HepG2 (cell line): ENCODE results near the gene HTATIP2. TPM values are rescaled to one million over a fixed set of nuclear protein-coding genes. Genes with fewer than 3 reads are reported as not detected.

Experiments used
- ATAC-seq: fragments of 200-7000 bp; cut with Tn5 transposase; 3 replicates; pipeline ENCODE4 v1.9.1; 2020; ENCODE audit warnings: mild to moderate bottlenecking, moderate library complexity
- BruUV-seq: library from RNA; stranded (reverse); fragments of 400-500 nt; replicated peaks from 2 replicates; lab custom pipeline; 2021; lab: Mats Ljungman, UMichigan
- CTCF ChIA-PET: fragments of 300-600 bp; formaldehyde crosslinking; extraction: SDS; loops from one replicate; lab custom pipeline; 2021; ENCODE audit warnings: low total read pairs, inconsistent platforms, low intra/inter-chr PET ratio; lab: Yijun Ruan, JAX
- POLR2A ChIA-PET: fragments of 350-600 bp; sonication (Branson Sonifier 250); formaldehyde crosslinking; loops from one replicate; lab custom pipeline; 2020; ENCODE audit warnings: antibody characterized with exemption, inconsistent platforms; lab: Yijun Ruan, JAX
- DNase-seq: peaks from one replicate; pipeline ENCODE4 v3.0.0-alpha.2; 2015; ENCODE audit warnings: low spot score
- FAIRE-seq: peaks from 3 replicates; lab custom pipeline; 2011; peaks lifted over from hg19 to GRCh38; lab: Jason Lieb, UNC
- H2AFZ ChIP-seq: one replicate; pipeline ENCODE4 v1.6.1; 2011; ENCODE audit warnings: low read length, inconsistent platforms
- H3K27ac ChIP-seq: fragments of 300-600 bp; 3 replicates; pipeline ENCODE4 v1.8.0; 2011; ENCODE audit warnings: mixed run types, mild to moderate bottlenecking, mixed read lengths, low read length, inconsistent platforms; ENCODE audit not compliant: insufficient read depth; ENCODE audit errors: extremely low read length
- H3K27me3 ChIP-seq, 2 experiments: fragments of 200-600 bp in 1 of 2; 2 replicates in 1 of 2; 3 replicates in 1 of 2; pipeline versions ENCODE4 v1.6.0 to v1.8.0; 2011; ENCODE audit warnings: low read length in 2 of 2, mild to moderate bottlenecking in 2 of 2, moderate library complexity in 2 of 2, inconsistent platforms in 1 of 2; ENCODE audit not compliant: insufficient read depth in 2 of 2, control insufficient read depth in 1 of 2
- H3K36me3 ChIP-seq, 2 experiments: fragments of 200-600 bp in 1 of 2; replicated peaks in 1 of 2; 2 replicates in 1 of 2; 3 replicates in 1 of 2; pipeline versions ENCODE4 v1.5.1 to v1.8.0; 2011; ENCODE audit warnings: low read length in 2 of 2, inconsistent platforms in 1 of 2; ENCODE audit not compliant: insufficient read depth in 2 of 2, control insufficient read depth in 1 of 2
- H3K4me1 ChIP-seq: 2 replicates; pipeline ENCODE4 v1.5.1; 2012; ENCODE audit warnings: low read length, inconsistent platforms; ENCODE audit not compliant: insufficient read depth
- H3K4me2 ChIP-seq: 2 replicates; pipeline ENCODE4 v1.6.0; 2011; ENCODE audit warnings: low read depth, low read length, inconsistent platforms
- H3K4me3 ChIP-seq, 3 experiments: fragments of 200-600 bp in 1 of 3; sonication (generic), shearing (Covaris generic) in 1 of 3; replicated peaks in 1 of 3; 2 replicates each; pipeline ENCODE4 v1.5.1; 2011 to 2016; ENCODE audit warnings: low read length in 3 of 3, inconsistent platforms in 2 of 3, low read depth in 2 of 3, mild to moderate bottlenecking in 2 of 3, control low read depth in 1 of 3, mixed read lengths in 1 of 3; ENCODE audit not compliant: insufficient read depth in 1 of 3
- H3K79me2 ChIP-seq: one replicate; pipeline ENCODE4 v1.6.1; 2011; ENCODE audit warnings: low read length, inconsistent platforms; ENCODE audit not compliant: insufficient read depth
- H3K9ac ChIP-seq: 2 replicates; pipeline ENCODE4 v1.6.0; 2011; ENCODE audit warnings: mild to moderate bottlenecking, low read depth, low read length, inconsistent platforms; ENCODE audit not compliant: insufficient read depth
- H3K9me3 ChIP-seq: 2 replicates; pipeline ENCODE4 v1.5.1; 2012; ENCODE audit warnings: mild to moderate bottlenecking, low read length
- H4K20me1 ChIP-seq: 2 replicates; pipeline ENCODE4 v1.6.0; 2011; ENCODE audit warnings: inconsistent platforms, mild to moderate bottlenecking, low read length, moderate library complexity; ENCODE audit not compliant: insufficient read depth
- ARNT2 ChIP-seq: sonication (generic); formaldehyde crosslinking; IDR thresholded peaks from 2 replicates; pipeline ENCODE4 v1.8.0; 2022; ENCODE audit warnings: mild to moderate bottlenecking, low read depth, missing genetic modification reagents, moderate library complexity
- EEA1 ChIP-seq: sonication (generic); formaldehyde crosslinking; IDR thresholded peaks from 2 replicates; pipeline ENCODE4 v1.5.1; 2020; ENCODE audit warnings: mild to moderate bottlenecking, missing genetic modification reagents, borderline replicate concordance
- ELF1 ChIP-seq: sonication (generic); formaldehyde crosslinking; IDR thresholded peaks from 2 replicates; pipeline ENCODE4 v1.4.0; 2020; ENCODE audit warnings: missing genetic modification reagents
- IRF1 ChIP-seq: sonication (generic); formaldehyde crosslinking; IDR thresholded peaks from 2 replicates; pipeline ENCODE4 v1.4.0; 2020; ENCODE audit warnings: low read depth, mild to moderate bottlenecking, missing genetic modification reagents
- IRF2 ChIP-seq: IDR thresholded peaks from 2 replicates; pipeline ENCODE4 v1.6.1; 2018; ENCODE audit warnings: missing genetic modification reagents, missing compliant biosample characterization
- NFATC3 ChIP-seq: sonication (generic); formaldehyde crosslinking; IDR thresholded peaks from 2 replicates; pipeline ENCODE4 v1.5.1; 2020; ENCODE audit warnings: mild to moderate bottlenecking, missing genetic modification reagents
- NFYB ChIP-seq: sonication (generic); formaldehyde crosslinking; IDR thresholded peaks from 2 replicates; pipeline ENCODE4 v1.4.0; 2020; ENCODE audit warnings: missing genetic modification reagents
- NFYC ChIP-seq: IDR thresholded peaks from 2 replicates; pipeline ENCODE4 v1.6.1; 2016; ENCODE audit warnings: missing genetic modification reagents, missing compliant biosample characterization
- PAF1 ChIP-seq: IDR thresholded peaks from 2 replicates; pipeline ENCODE4 v1.6.1; 2016; ENCODE audit warnings: missing genetic modification reagents, missing compliant biosample characterization
- RAD51 ChIP-seq: fragments of 450-650 bp; IDR thresholded peaks from 2 replicates; pipeline ENCODE4 v1.6.1; 2016; ENCODE audit warnings: borderline replicate concordance
- SAP130 ChIP-seq: IDR thresholded peaks from 2 replicates; pipeline ENCODE4 v1.6.1; 2016; ENCODE audit warnings: low read depth
- TCF7L2 ChIP-seq: IDR thresholded peaks from 2 replicates; pipeline ENCODE4 v1.6.1; 2011; ENCODE audit warnings: mild to moderate bottlenecking, low read depth, low read length, moderate library complexity
- USF2 ChIP-seq, 2 experiments: sonication (generic) in 1 of 2; formaldehyde crosslinking in 1 of 2; IDR thresholded peaks; 2 replicates each; pipeline versions ENCODE4 v1.5.1 to v1.6.1; 2011 to 2020; ENCODE audit warnings: borderline replicate concordance in 1 of 2, low read depth in 1 of 2, low read length in 1 of 2, mild to moderate bottlenecking in 1 of 2, missing genetic modification reagents in 1 of 2, moderate library complexity in 1 of 2
- ZNF12 ChIP-seq: sonication (generic); formaldehyde crosslinking; IDR thresholded peaks from 2 replicates; pipeline ENCODE4 v1.5.0; 2020; ENCODE audit warnings: missing genetic modification reagents
- ZNF143 ChIP-seq: sonication (generic); formaldehyde crosslinking; IDR thresholded peaks from 2 replicates; pipeline ENCODE4 v1.4.0; 2020; ENCODE audit warnings: missing genetic modification reagents
- ZNF382 ChIP-seq: sonication (generic); formaldehyde crosslinking; IDR thresholded peaks from 2 replicates; pipeline ENCODE4 v1.5.0; 2020; ENCODE audit warnings: missing genetic modification reagents, mild to moderate bottlenecking, borderline replicate concordance
- ZNF879 ChIP-seq: sonication (generic); formaldehyde crosslinking; IDR thresholded peaks from 2 replicates; pipeline ENCODE4 v1.8.1; 2023; ENCODE audit warnings: missing genetic modification reagents
- WGBS: methylation state at CpG from one replicate; pipeline ENCODE4 v1.1.6; 2017; ENCODE audit warnings: low lambda C conversion rate; 5-methylcytosine and 5-hydroxymethylcytosine counted together
- in situ Hi-C: cut with HindIII; loops from 2 replicates; pipeline ENCODE4 v1.10.0; 2017; ENCODE audit warnings: low pct_unique_long_range_greater_than_20kb; ENCODE audit not compliant: extremely low pct_ligation_motif_present
- intact Hi-C: fragments of 100-400 bp; cut with micrococcal nuclease; formaldehyde crosslinking; loops from one replicate; pipeline ENCODE4 v1.10.0; 2022; ENCODE audit not compliant: unreplicated experiment
- polyA plus RNA-seq, 8 experiments: library from polyadenylated mRNA; depleted of rRNA in 3 of 8; stranded (reverse) in 7 of 8; unstranded in 1 of 8; fragments of >200 nt; fragmentation: Illumina TruSeq in 4 of 8; extraction: Trizol in 4 of 8; gene quantifications; 2 replicates each; pipeline versions ENCODE4 v1.2.1 to v1.2.3, GENCODE V29; 2011 to 2016; ENCODE audit warnings: low read depth in 4 of 8, missing spikeins in 1 of 8, mixed read lengths in 1 of 8; ENCODE audit not compliant: insufficient read depth in 1 of 8
- total RNA-seq, 5 experiments: library from RNA; depleted of rRNA; stranded (reverse); fragments of >200 nt; fragmentation: Illumina TruSeq; extraction: Trizol; gene quantifications; 2 replicates each; pipeline ENCODE4 v1.2.3, GENCODE V29; 2016; ENCODE audit warnings: low read depth in 1 of 5

HTATIP2 gene
- total and polyA plus RNA-seq, 2 of the 13 experiments (the other 11 are each of a cell fraction or from before 2014, with no cell fraction given): not detected

- H3K79me2 ChIP-seq: no peaks in the 10 kb centered on the region
- intact Hi-C loops: loop anchor here (10.0 kb wide), 1 partner anchor 452 kb away; no protein-coding TSS in a partner anchor
- H2AFZ ChIP-seq: peak overlapping the region; percentile 17
- ATAC-seq: no peak
- ChIA-PET CTCF (no interaction called here), POLR2A (no interaction called here)
- no TSS peak for BruUV-seq
- WGBS: 52% methylated on average over 1 of the region's 1 CpG
- H3K4me2 ChIP-seq: no peak overlapping the region
- H3K9me3 ChIP-seq: no peaks in the 10 kb centered on the region
- H3K27ac ChIP-seq: no peak overlapping the region
- H4K20me1 ChIP-seq: no peaks in the 10 kb centered on the region
- no peak for TF ChIP-seq SAP130 (CRISPR knock-in tag)
- no peak for TF ChIP-seq NFATC3
- TF ChIP-seq ZNF382 (CRISPR knock-in tag): no peak
- TF ChIP-seq TCF7L2: no peak
- TF ChIP-seq EEA1 (CRISPR knock-in tag): no peak
- TF ChIP-seq ZNF879 (CRISPR knock-in tag): no peak
- no peak for DNase-seq
- in situ Hi-C loops: loop anchor here (10.0 kb wide), 1 partner anchor 412 kb away; no protein-coding TSS in a partner anchor
- H3K4me1 ChIP-seq: peaks cover 53% of the 10 kb centered on the region
- H3K36me3 ChIP-seq: no peaks in the 10 kb centered on the region
- FAIRE-seq: no peak
- no peak overlapping the region for H3K9ac ChIP-seq
- no peaks in the 10 kb centered on the region for H3K27me3 ChIP-seq
- H3K4me3 ChIP-seq: no peak overlapping the region
Measured at GRCh38 chr11:20357150-20357549, 6.4 kb upstream of the HTATIP2 start.

- H2AFZ ChIP-seq: peak overlapping the region; percentile 24
- H3K9me3 ChIP-seq: no peaks in the 10 kb centered on the region
- DNase-seq (peak; percentile 53), FAIRE-seq (peak; percentile 28), ATAC-seq (peak; percentile 49)
- H4K20me1 ChIP-seq: no peaks in the 10 kb centered on the region
- no peaks in the 10 kb centered on the region for H3K36me3 ChIP-seq
- POLR2A ChIA-PET: interaction anchor here (1.4 kb wide), 1 partner anchor 8 kb away, joined by 3 read pairs; no protein-coding TSS in a partner anchor
- WGBS: 25% methylated on average over 7 of the region's 7 CpGs
- H3K27ac ChIP-seq: no peak overlapping the region
- peaks cover 34% of the 10 kb centered on the region for H3K4me1 ChIP-seq
- BruUV-seq: no TSS peak
- CTCF ChIA-PET: no interaction called here
- H3K9ac ChIP-seq: peak overlapping the region; percentile 41; the same call in 1 of the 2 replicates
- no peaks in the 10 kb centered on the region; a peak in 1 of 5 replicates for H3K27me3 ChIP-seq
- peak overlapping the region; percentile 66 for H3K4me2 ChIP-seq
- no peaks in the 10 kb centered on the region for H3K79me2 ChIP-seq
- in situ Hi-C loops: no loop called here
- intact Hi-C loops: no loop called here
- H3K4me3 ChIP-seq: peak overlapping the region; percentile 9 to 51 (median 33); a peak in 4 of 6 replicates
- TF ChIP-seq ARNT2 (CRISPR knock-in tag) (no peak), RAD51 (peak; percentile 41; the same call in 1 of the 2 replicates), IRF1 (CRISPR knock-in tag) (0 out of 2 replicates have a peak, but pooled peaks have one; percentile 66), ZNF12 (peak; percentile 37; the same call in 1 of the 2 replicates), PAF1 (no peak), ZNF143 (CRISPR knock-in tag) (peak; percentile 50; the same call in 1 of the 2 replicates), NFYC (peak; percentile 75), NFYB (CRISPR knock-in tag) (peak; percentile 48; the same call in 1 of the 2 replicates), USF2 (IDR thresholded peaks at IDR 0.05; ENCODE audit: low read depth, low read length) (peak; percentile 50; the same call in 1 of the 2 replicates), USF2 (CRISPR knock-in tag; IDR thresholded peaks at IDR 0.05; ENCODE audit: borderline replicate concordance) (peak; percentile 80; the same call in 1 of the 2 replicates), SAP130 (CRISPR knock-in tag) (peak; percentile 21; the same call in 1 of the 2 replicates), ELF1 (peak; percentile 30; the same call in 1 of the 2 replicates), IRF2 (CRISPR knock-in tag) (peak; percentile 95)
Measured at GRCh38 chr11:20360650-20361049, 2.9 kb upstream of the HTATIP2 start.
